K562 (cell line): ENCODE results near the gene ELP1. TPM values are rescaled to one million over a fixed set of nuclear protein-coding genes. Genes with fewer than 3 reads are reported as not detected.
A peak's percentile ranks its signal among the peaks of the same experiment; 100 is the strongest.

Source experiments
- ATF1 ChIP-seq, 2 experiments: fragments of 450-650 bp in 1 of 2; IDR thresholded peaks; 2 replicates each; pipeline ENCODE4 v1.6.1; 2016; ENCODE audit warnings: missing compliant biosample characterization in 1 of 2, missing genetic modification characterization in 1 of 2
- C11orf30 ChIP-seq: fragments of 450-650 bp; IDR thresholded peaks from 2 replicates; pipeline ENCODE4 v1.6.1; 2016; ENCODE audit warnings: low read depth, mild to moderate bottlenecking
- FIP1L1 ChIP-seq: fragments of 200-400 bp; formaldehyde crosslinking; IDR thresholded peaks from 2 replicates; pipeline ENCODE4 v1.6.1; 2018; ENCODE audit warnings: mild to moderate bottlenecking, low read depth, low read length; ENCODE audit not compliant: poor library complexity, severe bottlenecking
- FOSL1 ChIP-seq: fragments of 200-800 bp; sonication (Bioruptor generic); conservative IDR thresholded peaks from 2 replicates; pipeline ENCODE4 v1.6.1; 2016; ENCODE audit warnings: missing genetic modification characterization, missing compliant biosample characterization
- HDAC1 ChIP-seq, 2 experiments: fragments of 450-650 bp; IDR thresholded peaks; 2 replicates each; pipeline ENCODE4 v1.6.1; 2016 to 2017; ENCODE audit warnings: inconsistent platforms in 1 of 2, mild to moderate bottlenecking in 1 of 2, moderate library complexity in 1 of 2
- HMGN3 ChIP-seq: IDR thresholded peaks from 2 replicates; pipeline ENCODE4 v1.6.1; 2011; ENCODE audit warnings: borderline replicate concordance, low read depth, mild to moderate bottlenecking, mixed read lengths, low read length; ENCODE audit not compliant: insufficient read length; ENCODE audit errors: extremely low read depth
- KHSRP ChIP-seq: fragments of 450-650 bp; IDR thresholded peaks from 2 replicates; pipeline ENCODE4 v1.6.1; 2017
- MAZ ChIP-seq, 2 experiments: fragments of 450-650 bp in 1 of 2; sonication (generic) in 1 of 2; formaldehyde crosslinking; IDR thresholded peaks in 1 of 2; conservative IDR thresholded peaks in 1 of 2; 2 replicates each; pipeline versions ENCODE4 v1.4.0 to v1.5.0; 2020; ENCODE audit warnings: mild to moderate bottlenecking in 1 of 2, missing genetic modification reagents in 1 of 2
- MEF2A ChIP-seq: IDR thresholded peaks from 2 replicates; pipeline ENCODE4 v1.6.1; 2011; ENCODE audit warnings: low read depth, mild to moderate bottlenecking, low read length, moderate library complexity; ENCODE audit not compliant: control insufficient read depth
- POLR2B ChIP-seq: fragments of 450-650 bp; IDR thresholded peaks from 2 replicates; pipeline ENCODE4 v1.6.1; 2018; ENCODE audit warnings: low read depth; ENCODE audit not compliant: partially characterized antibody
- SIN3B ChIP-seq: fragments of 450-650 bp; IDR thresholded peaks from 2 replicates; pipeline ENCODE4 v1.6.1; 2017; ENCODE audit warnings: low read depth, mild to moderate bottlenecking, moderate library complexity
- SMAD4 ChIP-seq: fragments of 250-450 bp; sonication (Bioruptor Pico); conservative IDR thresholded peaks from 2 replicates; pipeline ENCODE4 v1.8.0; 2021; ENCODE audit warnings: inconsistent platforms, mild to moderate bottlenecking, moderate library complexity
- TEAD4 ChIP-seq, 2 experiments: sonication (generic) in 1 of 2; formaldehyde crosslinking in 1 of 2; IDR thresholded peaks; 2 replicates each; pipeline versions ENCODE4 v1.6.1 to v1.8.0; 2012 to 2022; ENCODE audit warnings: borderline replicate concordance in 1 of 2, inconsistent platforms in 1 of 2, low read length in 1 of 2, mild to moderate bottlenecking in 1 of 2, missing genetic modification reagents in 1 of 2
- ZKSCAN1 ChIP-seq: fragments of 150-350 bp; IDR thresholded peaks from 2 replicates; pipeline ENCODE4 v1.6.1; 2016; ENCODE audit warnings: low read depth, low read length
- ZNF224 ChIP-seq: sonication (generic); formaldehyde crosslinking; IDR thresholded peaks from 2 replicates; pipeline ENCODE4 v1.8.0; 2022; ENCODE audit warnings: mild to moderate bottlenecking, missing genetic modification reagents
- ZNF384 ChIP-seq: IDR thresholded peaks from 2 replicates; pipeline ENCODE4 v1.6.1; 2012; ENCODE audit warnings: low read depth, low read length, improper control_type of control experiment
- polyA plus RNA-seq, 8 experiments: library from polyadenylated mRNA; depleted of rRNA in 4 of 8; stranded (reverse) in 5 of 8; unstranded in 3 of 8; fragments of >200 nt; fragmentation: Nextera tagmentation in 2 of 8; fragmentation: Illumina TruSeq in 1 of 8; extraction: Ambion mirVana in 2 of 8; extraction: Trizol in 1 of 8; gene quantifications; 2 replicates each; pipeline versions ENCODE4 v1.2.1 to v1.2.3, GENCODE V29; 2011 to 2014; ENCODE audit warnings: inconsistent platforms in 1 of 8, missing spikeins in 1 of 8
- total RNA-seq, 7 experiments: library from RNA; depleted of rRNA in 6 of 7; stranded (reverse); fragments of >200 nt in 6 of 7; fragmentation: Illumina TruSeq in 2 of 7; extraction: Trizol in 2 of 7; gene quantifications; 2 replicates each; pipeline versions ENCODE4 v1.2.1 to v1.2.3, GENCODE V29; 2011 to 2021; ENCODE audit warnings: low replicate concordance in 1 of 7
- TF ChIP-seq, protein P1 (sequence below): fragments of 450-650 bp; IDR thresholded peaks from 2 replicates; pipeline ENCODE4 v1.6.1; 2016; ENCODE audit warnings: mild to moderate bottlenecking
- TF ChIP-seq, protein P2 (sequence below): fragments of 450-650 bp; formaldehyde crosslinking; conservative IDR thresholded peaks from 2 replicates; pipeline ENCODE4 v1.4.0; 2022; ENCODE audit warnings: mild to moderate bottlenecking, missing genetic modification characterization
- TF ChIP-seq, protein P3 (sequence below): sonication (generic); formaldehyde crosslinking; IDR thresholded peaks from 2 replicates; pipeline ENCODE4 v1.8.0; 2023; ENCODE audit warnings: mild to moderate bottlenecking, missing genetic modification reagents

ELP1 gene
- total and polyA plus RNA-seq, 9 of the 15 experiments (the other 6 are each of a cell fraction or from before 2014, with no cell fraction given), result 17.0 to 48.6 (median 39.7) TPM

DNA sequence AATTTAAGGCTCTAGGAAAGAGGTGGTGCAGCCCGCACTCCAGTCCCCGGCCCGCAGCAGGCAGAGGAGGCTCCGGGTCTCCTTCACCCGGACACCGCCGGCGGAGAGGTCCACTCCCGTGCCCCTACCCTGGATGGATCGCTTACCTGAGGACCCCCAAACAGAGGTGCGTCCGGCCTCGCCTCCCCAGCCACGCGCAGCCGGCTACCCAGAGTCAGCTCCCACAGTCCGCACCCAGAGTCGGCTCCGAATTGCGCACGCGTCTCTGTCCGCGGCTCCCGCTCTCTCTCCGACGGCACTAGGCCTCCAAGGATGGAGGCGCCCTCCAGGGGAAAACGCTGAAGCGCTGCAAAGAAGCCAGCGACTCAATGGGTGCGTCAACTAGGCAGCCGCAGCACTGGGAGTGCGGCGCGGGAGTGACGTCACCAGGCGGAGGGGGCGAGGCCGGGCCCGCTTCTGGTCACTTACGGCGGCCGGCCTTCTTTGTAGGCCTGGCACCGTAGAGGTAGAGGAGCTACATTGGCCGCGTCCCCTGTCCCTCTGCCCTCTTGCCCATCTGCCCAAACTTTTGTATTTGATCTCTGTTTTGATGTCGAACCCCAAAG is at the start of gene ELP1 (continued):
- TF ChIP-seq SIN3B (peak; percentile 80), SMAD4 (peak; percentile 65), HDAC1 (IDR thresholded peaks at IDR 0.05) (peak in 1 of 2 experiments; percentile 64; a peak in 2 of 4 replicates), POLR2B (peak; percentile 68), MAZ (CRISPR knock-in tag; conservative IDR thresholded peaks at IDR 0.05 in 1 of 2, IDR thresholded peaks at IDR 0.05 in 1 of 2) (peak; percentile 97), HMGN3 (peak; percentile 80), ZKSCAN1 (0 out of 2 replicates have a peak, but pooled peaks have one; percentile 9), ATF1 (CRISPR knock-in tag; IDR thresholded peaks at IDR 0.05) (peak; percentile 94), ATF1 (tag; IDR thresholded peaks at IDR 0.05) (peak; percentile 99), FIP1L1 (peak; percentile 61), C11orf30 (peak; percentile 90), TEAD4 (IDR thresholded peaks at IDR 0.05; ENCODE audit: low read length) (no peak), TEAD4 (CRISPR knock-in tag; IDR thresholded peaks at IDR 0.05; ENCODE audit: borderline replicate concordance) (no peak; the same call in 1 of the 2 replicates), MEF2A (0 out of 2 replicates have a peak, but pooled peaks have one; percentile 5), ZNF224 (CRISPR knock-in tag) (0 out of 2 replicates have a peak, but pooled peaks have one; percentile 63), ZNF384 (peak; percentile 33; the same call in 1 of the 2 replicates), KHSRP (peak; percentile 94), FOSL1 (tag) (peak; percentile 64)
- TF ChIP-seq, protein P1, sequence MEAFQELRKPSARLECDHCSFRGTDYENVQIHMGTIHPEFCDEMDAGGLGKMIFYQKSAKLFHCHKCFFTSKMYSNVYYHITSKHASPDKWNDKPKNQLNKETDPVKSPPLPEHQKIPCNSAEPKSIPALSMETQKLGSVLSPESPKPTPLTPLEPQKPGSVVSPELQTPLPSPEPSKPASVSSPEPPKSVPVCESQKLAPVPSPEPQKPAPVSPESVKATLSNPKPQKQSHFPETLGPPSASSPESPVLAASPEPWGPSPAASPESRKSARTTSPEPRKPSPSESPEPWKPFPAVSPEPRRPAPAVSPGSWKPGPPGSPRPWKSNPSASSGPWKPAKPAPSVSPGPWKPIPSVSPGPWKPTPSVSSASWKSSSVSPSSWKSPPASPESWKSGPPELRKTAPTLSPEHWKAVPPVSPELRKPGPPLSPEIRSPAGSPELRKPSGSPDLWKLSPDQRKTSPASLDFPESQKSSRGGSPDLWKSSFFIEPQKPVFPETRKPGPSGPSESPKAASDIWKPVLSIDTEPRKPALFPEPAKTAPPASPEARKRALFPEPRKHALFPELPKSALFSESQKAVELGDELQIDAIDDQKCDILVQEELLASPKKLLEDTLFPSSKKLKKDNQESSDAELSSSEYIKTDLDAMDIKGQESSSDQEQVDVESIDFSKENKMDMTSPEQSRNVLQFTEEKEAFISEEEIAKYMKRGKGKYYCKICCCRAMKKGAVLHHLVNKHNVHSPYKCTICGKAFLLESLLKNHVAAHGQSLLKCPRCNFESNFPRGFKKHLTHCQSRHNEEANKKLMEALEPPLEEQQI, result 0 out of 2 replicates have a peak, but pooled peaks have one; percentile 16
- TF ChIP-seq, protein P2, sequence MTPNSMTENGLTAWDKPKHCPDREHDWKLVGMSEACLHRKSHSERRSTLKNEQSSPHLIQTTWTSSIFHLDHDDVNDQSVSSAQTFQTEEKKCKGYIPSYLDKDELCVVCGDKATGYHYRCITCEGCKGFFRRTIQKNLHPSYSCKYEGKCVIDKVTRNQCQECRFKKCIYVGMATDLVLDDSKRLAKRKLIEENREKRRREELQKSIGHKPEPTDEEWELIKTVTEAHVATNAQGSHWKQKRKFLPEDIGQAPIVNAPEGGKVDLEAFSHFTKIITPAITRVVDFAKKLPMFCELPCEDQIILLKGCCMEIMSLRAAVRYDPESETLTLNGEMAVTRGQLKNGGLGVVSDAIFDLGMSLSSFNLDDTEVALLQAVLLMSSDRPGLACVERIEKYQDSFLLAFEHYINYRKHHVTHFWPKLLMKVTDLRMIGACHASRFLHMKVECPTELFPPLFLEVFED (CRISPR knock-in tag), result no peak
- TF ChIP-seq, protein P3, sequence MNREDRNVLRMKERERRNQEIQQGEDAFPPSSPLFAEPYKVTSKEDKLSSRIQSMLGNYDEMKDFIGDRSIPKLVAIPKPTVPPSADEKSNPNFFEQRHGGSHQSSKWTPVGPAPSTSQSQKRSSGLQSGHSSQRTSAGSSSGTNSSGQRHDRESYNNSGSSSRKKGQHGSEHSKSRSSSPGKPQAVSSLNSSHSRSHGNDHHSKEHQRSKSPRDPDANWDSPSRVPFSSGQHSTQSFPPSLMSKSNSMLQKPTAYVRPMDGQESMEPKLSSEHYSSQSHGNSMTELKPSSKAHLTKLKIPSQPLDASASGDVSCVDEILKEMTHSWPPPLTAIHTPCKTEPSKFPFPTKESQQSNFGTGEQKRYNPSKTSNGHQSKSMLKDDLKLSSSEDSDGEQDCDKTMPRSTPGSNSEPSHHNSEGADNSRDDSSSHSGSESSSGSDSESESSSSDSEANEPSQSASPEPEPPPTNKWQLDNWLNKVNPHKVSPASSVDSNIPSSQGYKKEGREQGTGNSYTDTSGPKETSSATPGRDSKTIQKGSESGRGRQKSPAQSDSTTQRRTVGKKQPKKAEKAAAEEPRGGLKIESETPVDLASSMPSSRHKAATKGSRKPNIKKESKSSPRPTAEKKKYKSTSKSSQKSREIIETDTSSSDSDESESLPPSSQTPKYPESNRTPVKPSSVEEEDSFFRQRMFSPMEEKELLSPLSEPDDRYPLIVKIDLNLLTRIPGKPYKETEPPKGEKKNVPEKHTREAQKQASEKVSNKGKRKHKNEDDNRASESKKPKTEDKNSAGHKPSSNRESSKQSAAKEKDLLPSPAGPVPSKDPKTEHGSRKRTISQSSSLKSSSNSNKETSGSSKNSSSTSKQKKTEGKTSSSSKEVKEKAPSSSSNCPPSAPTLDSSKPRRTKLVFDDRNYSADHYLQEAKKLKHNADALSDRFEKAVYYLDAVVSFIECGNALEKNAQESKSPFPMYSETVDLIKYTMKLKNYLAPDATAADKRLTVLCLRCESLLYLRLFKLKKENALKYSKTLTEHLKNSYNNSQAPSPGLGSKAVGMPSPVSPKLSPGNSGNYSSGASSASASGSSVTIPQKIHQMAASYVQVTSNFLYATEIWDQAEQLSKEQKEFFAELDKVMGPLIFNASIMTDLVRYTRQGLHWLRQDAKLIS (CRISPR knock-in tag), result 0 out of 2 replicates have a peak, but pooled peaks have one; percentile 12
